Stomach (tissue), 9 donors: ENCODE data around the gene ITGAE. TPM values are rescaled to one million over a fixed set of nuclear protein-coding genes. Genes with fewer than 3 reads are reported as not detected.

Source experiments
- DNase-seq, 2 donors: peaks; one replicate each; pipeline versions ENCODE4 v3.0.0 to v3.0.0-alpha.2; 2013 to 2019
- H3K27ac ChIP-seq, 5 donors: fragments of 200-600 bp in 4 of 5; sonication (generic) in 4 of 5; one replicate each; pipeline ENCODE4 v1.5.1; 2013 to 2019; ENCODE audit warnings: mild to moderate bottlenecking in 1 of 5, moderate library complexity in 1 of 5
- H3K27me3 ChIP-seq, 3 donors: fragments of 200-600 bp; sonication (generic); one replicate each; pipeline ENCODE4 v1.5.1; 2017 to 2019; ENCODE audit warnings: mixed run types in 1 of 3
- H3K36me3 ChIP-seq, 4 donors: fragments of 200-600 bp; sonication (generic); 1 replicate in 3 of 4; 2 replicates in 1 of 4; pipeline ENCODE4 v1.5.1; 2016 to 2019
- H3K4me1 ChIP-seq, 4 donors: fragments of 200-600 bp; sonication (generic); one replicate each; pipeline ENCODE4 v1.5.1; 2016 to 2019
- H3K4me3 ChIP-seq, 4 donors: fragments of 200-600 bp; sonication (generic) in 3 of 4; one replicate each; pipeline ENCODE4 v1.5.1; 2016 to 2019; ENCODE audit warnings: mild to moderate bottlenecking in 1 of 4
- H3K9me3 ChIP-seq, 4 donors: fragments of 200-600 bp; sonication (generic); one replicate each; pipeline ENCODE4 v1.5.1; 2016 to 2019
- CTCF ChIP-seq, 7 experiments: fragments of 450-650 bp in 4 of 7; fragments of 200-600 bp in 3 of 7; sonication (generic) in 3 of 7; IDR thresholded peaks; one replicate each; pipeline ENCODE4 v1.5.1; 2016 to 2019; ENCODE audit warnings: antibody characterized with exemption in 7 of 7, control low read depth in 2 of 7, mild to moderate bottlenecking in 1 of 7
- EP300 ChIP-seq: sonication (generic); formaldehyde crosslinking; IDR thresholded peaks from one replicate; pipeline ENCODE4 v1.6.1; 2017; ENCODE audit warnings: antibody characterized with exemption
- POLR2A ChIP-seq, 4 donors: fragments of 450-650 bp; IDR thresholded peaks; one replicate each; pipeline ENCODE4 v1.6.1; 2016; ENCODE audit warnings: antibody characterized with exemption in 4 of 4, control low read depth in 2 of 4, mild to moderate bottlenecking in 1 of 4, moderate library complexity in 1 of 4
- POLR2AphosphoS5 ChIP-seq, 3 donors: sonication (generic); formaldehyde crosslinking; IDR thresholded peaks; one replicate each; pipeline ENCODE4 v1.6.1; 2016; ENCODE audit warnings: antibody characterized with exemption in 3 of 3
- WGBS, 5 donors: extraction: QIAGEN DNeasy Blood & Tissue Kit in 3 of 5; methylation state at CpG; one replicate each; pipeline versions ENCODE4 v1.1.5 to v1.1.7; 2013 to 2018; 5-methylcytosine and 5-hydroxymethylcytosine counted together
- intact Hi-C: fragments of 100-400 bp; cut with DNase I; formaldehyde crosslinking; loops from one replicate; pipeline ENCODE4 v1.15.1; 2023; ENCODE audit warnings: low total_unique reads
- polyA plus RNA-seq, 3 donors: library from polyadenylated mRNA; stranded (reverse); fragments of 200-250 nt; gene quantifications; one replicate each; pipeline ENCODE4 v1.2.3, GENCODE V29; 2013
- total RNA-seq, 5 donors: library from RNA; depleted of rRNA; stranded (reverse); fragments of >200 nt; gene quantifications; one replicate each; pipeline versions ENCODE4 v1.1.0 to v1.2.3, GENCODE V29; 2014 to 2016
- donor health status: healthy with polysubstance abuse.
- donor health status: Bipolar disorder and iron deficiency.
- donor health status: healthy.

ITGAE gene
- total and polyA plus RNA-seq, 8 donors = 4.5 to 66.8 (median 31.0) TPM

GRCh38 chr17:3812771-3813170 is 11.8 kb upstream of the ITGAE start:
- 90 to 94% (median 92%) methylated on average over 12 of the region's 12 CpGs for WGBS, 5 donors
- Histone ChIP-seq H3K9me3 (no peaks in the 10 kb centered on the region), H3K4me3 (no peak overlapping the region), H3K4me1 (no peaks in the 10 kb centered on the region), H3K36me3 (peaks cover 75 to 100% (median 100%) of the 10 kb centered on the region in 4 donors), H3K27ac (no peak overlapping the region), H3K27me3 (no peaks in the 10 kb centered on the region)
- intact Hi-C loops = no loop called here
- TF ChIP-seq POLR2AphosphoS5 (IDR thresholded peaks at IDR 0.05) (no peak), CTCF (IDR thresholded peaks at IDR 0.05) (no peak), EP300 (no peak), POLR2A (IDR thresholded peaks at IDR 0.05) (no peak)
- DNase-seq = no peak

- 79 to 86% (median 84%) methylated on average over 10 of the region's 10 CpGs for WGBS, 5 donors
- H3K27me3 ChIP-seq = no peaks in the 10 kb centered on the region
- no peak overlapping the region for H3K4me3 ChIP-seq
- no peak overlapping the region for H3K27ac ChIP-seq
- no peak for DNase-seq
- no peaks in the 10 kb centered on the region for H3K9me3 ChIP-seq
- peaks cover 70 to 100% (median 100%) of the 10 kb centered on the region in 4 donors for H3K36me3 ChIP-seq
- H3K4me1 ChIP-seq = no peaks in the 10 kb centered on the region
- intact Hi-C loops = no loop called here
- no peak for TF ChIP-seq POLR2AphosphoS5 (IDR thresholded peaks at IDR 0.05)
- TF ChIP-seq CTCF (IDR thresholded peaks at IDR 0.05) = no peak
These were observed 11.3 kb upstream of the ITGAE start for GRCh38 chr17:3812284-3812683.

- Histone ChIP-seq H3K9me3 (no peaks in the 10 kb centered on the region), H3K4me3 (no peak overlapping the region), H3K27me3 (no peaks in the 10 kb centered on the region), H3K27ac (no peak overlapping the region), H3K4me1 (no peaks in the 10 kb centered on the region), H3K36me3 (peaks cover 48 to 97% (median 95%) of the 10 kb centered on the region in 4 donors)
- intact Hi-C loops = no loop called here
- 88 to 94% (median 91%) methylated on average over 4 of the region's 4 CpGs for WGBS, 5 donors
- no peak for TF ChIP-seq POLR2AphosphoS5 (IDR thresholded peaks at IDR 0.05)
- no peak for TF ChIP-seq EP300
- TF ChIP-seq POLR2A (IDR thresholded peaks at IDR 0.05) = no peak
- TF ChIP-seq CTCF (IDR thresholded peaks at IDR 0.05) = no peak
- no peak for DNase-seq
These were observed 9.0 kb upstream of the ITGAE start for GRCh38 chr17:3810019-3810418.

GRCh38 chr17:3809135-3809534 is 8.1 kb upstream of the ITGAE start:
- H3K4me1 ChIP-seq = peaks cover 0 to 3% (median under 1%) of the 10 kb centered on the region in 4 donors
- intact Hi-C loops = no loop called here
- peaks cover 41 to 89% (median 86%) of the 10 kb centered on the region in 4 donors for H3K36me3 ChIP-seq

More at GRCh38 chr17:3809135-3809534, 8.1 kb upstream of the ITGAE start:
- Histone ChIP-seq H3K9me3 (no peaks in the 10 kb centered on the region), H3K4me3 (no peak overlapping the region), H3K27me3 (no peaks in the 10 kb centered on the region), H3K27ac (no peak overlapping the region)
- DNase-seq = no peak
- 89 to 95% (median 93%) methylated on average over 4 of the region's 4 CpGs for WGBS, 5 donors
- no peak for TF ChIP-seq CTCF (IDR thresholded peaks at IDR 0.05)
- TF ChIP-seq EP300 = no peak
- TF ChIP-seq POLR2AphosphoS5 (IDR thresholded peaks at IDR 0.05) = no peak
- TF ChIP-seq POLR2A (IDR thresholded peaks at IDR 0.05) = no peak
